Esophagus (tissue), 2 donors: Measurements from ENCODE around the gene SHC2. TPM values are rescaled to one million over a fixed set of nuclear protein-coding genes. Genes with fewer than 3 reads are reported as not detected.
"Not testable (repeated sequence)": the region's sequence is repeated elsewhere in the genome, so short reads cannot be mapped to it uniquely, and the experiment has no call there.

Experiments used
- H3K27ac ChIP-seq, 2 donors: one replicate each; pipeline ENCODE4 v1.5.1; 2013; ENCODE audit warnings: low read depth in 2 of 2, mild to moderate bottlenecking in 2 of 2, inconsistent platforms in 1 of 2, low read length in 1 of 2, moderate library complexity in 1 of 2
- H3K27me3 ChIP-seq, 2 donors: one replicate each; pipeline ENCODE4 v1.6.1; 2013; ENCODE audit warnings: low read length in 2 of 2, control low read depth in 1 of 2, mild to moderate bottlenecking in 1 of 2; ENCODE audit not compliant: insufficient read depth in 2 of 2, control insufficient read depth in 1 of 2
- H3K36me3 ChIP-seq, 2 donors: one replicate each; pipeline ENCODE4 v1.6.1; 2013; ENCODE audit warnings: low read length in 1 of 2; ENCODE audit not compliant: control insufficient read depth in 2 of 2, insufficient read depth in 2 of 2
- H3K4me1 ChIP-seq, 2 donors: one replicate each; pipeline ENCODE4 v1.6.1; 2013; ENCODE audit warnings: low read length in 1 of 2; ENCODE audit not compliant: control insufficient read depth in 2 of 2, insufficient read depth in 2 of 2
- H3K4me3 ChIP-seq, 2 donors: one replicate each; pipeline ENCODE4 v1.5.1; 2013; ENCODE audit warnings: low read length in 2 of 2, mild to moderate bottlenecking in 2 of 2, low read depth in 1 of 2, moderate library complexity in 1 of 2
- H3K9me3 ChIP-seq, 2 donors: one replicate each; pipeline ENCODE4 v1.6.1; 2013; ENCODE audit warnings: mild to moderate bottlenecking in 2 of 2, low read depth in 1 of 2, low read length in 1 of 2, moderate library complexity in 1 of 2; ENCODE audit not compliant: control insufficient read depth in 2 of 2, insufficient read depth in 1 of 2
- WGBS, 2 donors: extraction: QIAGEN DNeasy Blood & Tissue Kit; methylation state at CpG; one replicate each; pipeline ENCODE4 v1.1.7; 2013; 5-methylcytosine and 5-hydroxymethylcytosine counted together
- polyA plus RNA-seq, 2 donors: library from polyadenylated mRNA; stranded (reverse); fragments of 200-250 nt; gene quantifications; one replicate each; pipeline ENCODE4 v1.2.3, GENCODE V29; 2013
- donor health status: healthy with polysubstance abuse.
- donor health status: Bipolar disorder and iron deficiency.

SHC2 gene
- polyA plus RNA-seq, 2 donors, result 3.0 to 5.3 TPM

GRCh38 chr19:452829-453228, 8.0 kb downstream of the SHC2 start:
- Histone ChIP-seq H3K4me3 (no peak overlapping the region), H3K27me3 (no peaks in the 10 kb centered on the region), H3K4me1 (no peaks in the 10 kb centered on the region), H3K36me3 (no peaks in the 10 kb centered on the region), H3K9me3 (peaks cover 2 to 3% of the 10 kb centered on the region in 2 donors), H3K27ac (no peak overlapping the region)
- 93 to 95% methylated on average over 16 of the region's 16 CpGs for WGBS, 2 donors

- not testable (repeated sequence) for H3K27me3 ChIP-seq, H3K4me1 ChIP-seq, H3K4me3 ChIP-seq, H3K9me3 ChIP-seq, H3K36me3 ChIP-seq, H3K27ac ChIP-seq
- WGBS, 2 donors, result 94 to 97% methylated on average over 33 of the region's 33 CpGs
These were observed 9.8 kb downstream of the SHC2 start for GRCh38 chr19:450912-451481.

GRCh38 chr19:449916-450315, 10.9 kb downstream of the SHC2 start:
- 89 to 94% methylated on average over 20 of the region's 20 CpGs for WGBS, 2 donors
- H3K9me3 ChIP-seq, result peaks cover 2 to 3% of the 10 kb centered on the region in 2 donors
- no peak overlapping the region for H3K27ac ChIP-seq
- H3K4me1 ChIP-seq, result no peaks in the 10 kb centered on the region
- no peak overlapping the region for H3K4me3 ChIP-seq
- no peaks in the 10 kb centered on the region for H3K27me3 ChIP-seq
- no peaks in the 10 kb centered on the region for H3K36me3 ChIP-seq

- no peaks in the 10 kb centered on the region for H3K36me3 ChIP-seq
- H3K27ac ChIP-seq, result no peak overlapping the region
- WGBS, 2 donors, result 59 to 64% methylated on average over 31 of the region's 31 CpGs
- no peaks in the 10 kb centered on the region for H3K4me1 ChIP-seq
- H3K9me3 ChIP-seq, result peaks cover 2 to 3% of the 10 kb centered on the region in 2 donors
- H3K27me3 ChIP-seq, result no peaks in the 10 kb centered on the region
- H3K4me3 ChIP-seq, result no peak overlapping the region
These were observed 12.8 kb downstream of the SHC2 start for GRCh38 chr19:447816-448560.

GRCh38 chr19:447064-447426, 13.8 kb downstream of the SHC2 start:
- no peaks in the 10 kb centered on the region for H3K27me3 ChIP-seq
- H3K4me1 ChIP-seq, result no peaks in the 10 kb centered on the region
- WGBS, 2 donors, result 81 to 86% methylated on average over 24 of the region's 24 CpGs
- peaks cover 2 to 3% of the 10 kb centered on the region in 2 donors for H3K9me3 ChIP-seq
- no peak overlapping the region for H3K4me3 ChIP-seq
- H3K27ac ChIP-seq, result no peak overlapping the region
- H3K36me3 ChIP-seq, result no peaks in the 10 kb centered on the region

- WGBS, 2 donors, result 94 to 95% methylated on average over 26 of the region's 26 CpGs
- no peaks in the 10 kb centered on the region for H3K9me3 ChIP-seq
- H3K4me1 ChIP-seq, result no peaks in the 10 kb centered on the region
- no peaks in the 10 kb centered on the region for H3K36me3 ChIP-seq
- no peak overlapping the region for H3K4me3 ChIP-seq
- H3K27ac ChIP-seq, result no peak overlapping the region
- H3K27me3 ChIP-seq, result no peaks in the 10 kb centered on the region
These were observed 16.1 kb downstream of the SHC2 start for GRCh38 chr19:444677-445210.

GRCh38 chr19:443005-443404, 17.8 kb downstream of the SHC2 start:
- 89 to 91% methylated on average over 2 of the region's 2 CpGs for WGBS, 2 donors
- Histone ChIP-seq H3K27me3 (no peaks in the 10 kb centered on the region), H3K36me3 (no peaks in the 10 kb centered on the region), H3K27ac (no peak overlapping the region), H3K4me3 (no peak overlapping the region), H3K4me1 (no peaks in the 10 kb centered on the region), H3K9me3 (no peaks in the 10 kb centered on the region)

GRCh38 chr19:442085-442484, 18.7 kb downstream of the SHC2 start:
- H3K4me3 ChIP-seq, result no peak overlapping the region
- no peak overlapping the region for H3K27ac ChIP-seq
- no peaks in the 10 kb centered on the region for H3K9me3 ChIP-seq
- WGBS, 2 donors, result 86 to 96% methylated on average over 2 of the region's 2 CpGs
- H3K27me3 ChIP-seq, result no peaks in the 10 kb centered on the region
- no peaks in the 10 kb centered on the region for H3K36me3 ChIP-seq
- H3K4me1 ChIP-seq, result no peaks in the 10 kb centered on the region

- no peak overlapping the region for H3K4me3 ChIP-seq
- no peaks in the 10 kb centered on the region for H3K36me3 ChIP-seq
- no peaks in the 10 kb centered on the region for H3K27me3 ChIP-seq
- no peaks in the 10 kb centered on the region for H3K9me3 ChIP-seq
- H3K4me1 ChIP-seq, result no peaks in the 10 kb centered on the region
- WGBS, 2 donors, result 56 to 62% methylated on average over 23 of the region's 23 CpGs
- H3K27ac ChIP-seq, result no peak overlapping the region
These were observed 19.5 kb downstream of the SHC2 start for GRCh38 chr19:441213-441836.
